ENCODE results near the gene MYO5B.

DNA sequence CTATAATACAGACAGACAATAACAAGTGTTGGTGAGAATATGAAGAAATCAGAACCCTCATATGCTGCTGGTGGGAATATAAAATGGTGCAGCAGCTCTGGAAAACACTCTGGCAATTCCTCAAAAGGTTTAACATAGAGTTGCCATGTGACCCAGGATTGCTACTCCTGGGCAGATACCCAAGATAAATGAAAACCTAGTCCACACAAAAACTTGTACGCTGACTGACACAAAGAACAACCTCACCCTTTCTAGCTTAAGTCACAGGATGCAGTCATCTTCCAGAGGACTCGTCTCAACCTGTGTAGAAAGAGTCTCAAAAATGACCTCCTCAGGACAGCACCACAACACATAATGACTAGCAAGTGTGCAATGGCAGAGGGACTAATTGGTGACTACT lies 310.0 kb downstream of the MYO5B start:
- TF ChIP-seq, protein P1, sequence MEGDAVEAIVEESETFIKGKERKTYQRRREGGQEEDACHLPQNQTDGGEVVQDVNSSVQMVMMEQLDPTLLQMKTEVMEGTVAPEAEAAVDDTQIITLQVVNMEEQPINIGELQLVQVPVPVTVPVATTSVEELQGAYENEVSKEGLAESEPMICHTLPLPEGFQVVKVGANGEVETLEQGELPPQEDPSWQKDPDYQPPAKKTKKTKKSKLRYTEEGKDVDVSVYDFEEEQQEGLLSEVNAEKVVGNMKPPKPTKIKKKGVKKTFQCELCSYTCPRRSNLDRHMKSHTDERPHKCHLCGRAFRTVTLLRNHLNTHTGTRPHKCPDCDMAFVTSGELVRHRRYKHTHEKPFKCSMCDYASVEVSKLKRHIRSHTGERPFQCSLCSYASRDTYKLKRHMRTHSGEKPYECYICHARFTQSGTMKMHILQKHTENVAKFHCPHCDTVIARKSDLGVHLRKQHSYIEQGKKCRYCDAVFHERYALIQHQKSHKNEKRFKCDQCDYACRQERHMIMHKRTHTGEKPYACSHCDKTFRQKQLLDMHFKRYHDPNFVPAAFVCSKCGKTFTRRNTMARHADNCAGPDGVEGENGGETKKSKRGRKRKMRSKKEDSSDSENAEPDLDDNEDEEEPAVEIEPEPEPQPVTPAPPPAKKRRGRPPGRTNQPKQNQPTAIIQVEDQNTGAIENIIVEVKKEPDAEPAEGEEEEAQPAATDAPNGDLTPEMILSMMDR (optimal IDR thresholded peaks at IDR 0.05 in 1 of 3, IDR thresholded peaks at IDR 0.05 in 1 of 3, conservative IDR thresholded peaks at IDR 0.05 in 1 of 3; ENCODE audit: extremely low read depth in 1 of 3, insufficient read depth in 2 of 3, low read length in 3 of 3): no peak
- no peak for TF ChIP-seq EZH2 (IDR thresholded peaks at IDR 0.05; ENCODE audit: low read length)

All from keratinocyte (primary cell).